ENCODE results near the gene KRT17. TPM values are rescaled to one million over a fixed set of nuclear protein-coding genes. Genes with fewer than 3 reads are reported as not detected.

Gene KRT17
- polyA plus RNA-seq, 1 donor from 2014 or later: not detected

DNA sequence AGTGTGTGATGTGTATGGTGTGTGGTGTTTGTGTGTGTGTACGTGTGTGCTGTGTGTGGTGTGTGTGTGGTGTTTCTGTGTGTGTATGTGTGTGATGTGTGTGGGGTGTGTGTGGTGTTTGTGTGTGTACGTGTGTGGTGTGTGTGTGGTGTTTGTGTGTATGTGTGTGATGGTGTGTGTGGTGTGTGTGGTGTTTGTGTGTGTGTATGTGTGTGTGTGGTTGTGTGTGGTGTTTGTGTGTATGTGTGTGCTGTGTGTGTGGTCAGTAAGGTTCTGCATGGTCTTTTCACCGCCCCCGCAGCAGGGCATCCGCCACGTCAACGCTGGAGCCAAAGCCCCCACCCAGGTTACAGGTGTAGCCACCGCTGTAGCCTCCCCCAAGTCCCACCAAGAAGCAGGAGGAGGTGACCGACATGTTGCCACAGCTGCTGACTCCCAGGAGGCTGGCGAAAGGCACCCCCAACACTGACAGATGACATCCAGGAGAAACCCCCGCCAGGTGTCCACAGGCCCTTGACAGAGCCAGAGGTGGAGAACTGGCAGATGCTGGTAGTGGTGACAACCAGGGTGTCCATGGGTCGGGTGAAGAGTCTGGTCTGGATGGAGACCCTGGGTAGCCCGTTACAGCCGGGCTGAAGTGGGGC, 9.3 kb upstream of the KRT17 start:
- H3K36me3 ChIP-seq (ENCODE audit: insufficient read depth, low read length): no peaks in the 10 kb centered on the region
- H3K79me2 ChIP-seq (replicated peaks; ENCODE audit: insufficient read depth, low read length): no peaks in the 10 kb centered on the region
- H3K9me2 ChIP-seq (ENCODE audit: insufficient read depth, low read length): no peaks in the 10 kb centered on the region
- H3K27ac ChIP-seq (ENCODE audit: low read length): no peak overlapping the region
- TF ChIP-seq, protein P1, sequence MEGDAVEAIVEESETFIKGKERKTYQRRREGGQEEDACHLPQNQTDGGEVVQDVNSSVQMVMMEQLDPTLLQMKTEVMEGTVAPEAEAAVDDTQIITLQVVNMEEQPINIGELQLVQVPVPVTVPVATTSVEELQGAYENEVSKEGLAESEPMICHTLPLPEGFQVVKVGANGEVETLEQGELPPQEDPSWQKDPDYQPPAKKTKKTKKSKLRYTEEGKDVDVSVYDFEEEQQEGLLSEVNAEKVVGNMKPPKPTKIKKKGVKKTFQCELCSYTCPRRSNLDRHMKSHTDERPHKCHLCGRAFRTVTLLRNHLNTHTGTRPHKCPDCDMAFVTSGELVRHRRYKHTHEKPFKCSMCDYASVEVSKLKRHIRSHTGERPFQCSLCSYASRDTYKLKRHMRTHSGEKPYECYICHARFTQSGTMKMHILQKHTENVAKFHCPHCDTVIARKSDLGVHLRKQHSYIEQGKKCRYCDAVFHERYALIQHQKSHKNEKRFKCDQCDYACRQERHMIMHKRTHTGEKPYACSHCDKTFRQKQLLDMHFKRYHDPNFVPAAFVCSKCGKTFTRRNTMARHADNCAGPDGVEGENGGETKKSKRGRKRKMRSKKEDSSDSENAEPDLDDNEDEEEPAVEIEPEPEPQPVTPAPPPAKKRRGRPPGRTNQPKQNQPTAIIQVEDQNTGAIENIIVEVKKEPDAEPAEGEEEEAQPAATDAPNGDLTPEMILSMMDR (IDR thresholded peaks at IDR 0.05; ENCODE audit: poor library complexity, severe bottlenecking): no peak
- TF ChIP-seq MXI1 (conservative IDR thresholded peaks at IDR 0.05; ENCODE audit: poor library complexity, severe bottlenecking): no peak
- no peak for TF ChIP-seq SMC3 (conservative IDR thresholded peaks at IDR 0.05; ENCODE audit: poor library complexity)
- TF ChIP-seq, protein P2, sequence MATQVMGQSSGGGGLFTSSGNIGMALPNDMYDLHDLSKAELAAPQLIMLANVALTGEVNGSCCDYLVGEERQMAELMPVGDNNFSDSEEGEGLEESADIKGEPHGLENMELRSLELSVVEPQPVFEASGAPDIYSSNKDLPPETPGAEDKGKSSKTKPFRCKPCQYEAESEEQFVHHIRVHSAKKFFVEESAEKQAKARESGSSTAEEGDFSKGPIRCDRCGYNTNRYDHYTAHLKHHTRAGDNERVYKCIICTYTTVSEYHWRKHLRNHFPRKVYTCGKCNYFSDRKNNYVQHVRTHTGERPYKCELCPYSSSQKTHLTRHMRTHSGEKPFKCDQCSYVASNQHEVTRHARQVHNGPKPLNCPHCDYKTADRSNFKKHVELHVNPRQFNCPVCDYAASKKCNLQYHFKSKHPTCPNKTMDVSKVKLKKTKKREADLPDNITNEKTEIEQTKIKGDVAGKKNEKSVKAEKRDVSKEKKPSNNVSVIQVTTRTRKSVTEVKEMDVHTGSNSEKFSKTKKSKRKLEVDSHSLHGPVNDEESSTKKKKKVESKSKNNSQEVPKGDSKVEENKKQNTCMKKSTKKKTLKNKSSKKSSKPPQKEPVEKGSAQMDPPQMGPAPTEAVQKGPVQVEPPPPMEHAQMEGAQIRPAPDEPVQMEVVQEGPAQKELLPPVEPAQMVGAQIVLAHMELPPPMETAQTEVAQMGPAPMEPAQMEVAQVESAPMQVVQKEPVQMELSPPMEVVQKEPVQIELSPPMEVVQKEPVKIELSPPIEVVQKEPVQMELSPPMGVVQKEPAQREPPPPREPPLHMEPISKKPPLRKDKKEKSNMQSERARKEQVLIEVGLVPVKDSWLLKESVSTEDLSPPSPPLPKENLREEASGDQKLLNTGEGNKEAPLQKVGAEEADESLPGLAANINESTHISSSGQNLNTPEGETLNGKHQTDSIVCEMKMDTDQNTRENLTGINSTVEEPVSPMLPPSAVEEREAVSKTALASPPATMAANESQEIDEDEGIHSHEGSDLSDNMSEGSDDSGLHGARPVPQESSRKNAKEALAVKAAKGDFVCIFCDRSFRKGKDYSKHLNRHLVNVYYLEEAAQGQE (IDR thresholded peaks at IDR 0.05; ENCODE audit: borderline replicate concordance): no peak
- TF ChIP-seq TAF1 (IDR thresholded peaks at IDR 0.05; ENCODE audit: low read depth): no peak
- TF ChIP-seq EP300 (conservative IDR thresholded peaks at IDR 0.05; ENCODE audit: poor library complexity, severe bottlenecking): no peak
- no peak for TF ChIP-seq POLR2AphosphoS5 (IDR thresholded peaks at IDR 0.05)
- no peak for TF ChIP-seq EZH2 (IDR thresholded peaks at IDR 0.05; ENCODE audit: borderline replicate concordance, insufficient read depth, low read length, poor library complexity, severe bottlenecking)
- no peak for TF ChIP-seq RAD21 (conservative IDR thresholded peaks at IDR 0.05)
- no peak overlapping the region for H2AFZ ChIP-seq (ENCODE audit: low read depth, low read length)
- H3F3A ChIP-seq (ENCODE audit: insufficient read depth, low read length, poor library complexity, severe bottlenecking): no peaks in the 10 kb centered on the region
- H3K4me2 ChIP-seq (ENCODE audit: low read length): no peak overlapping the region
- no peak overlapping the region for H3K4me3 ChIP-seq (ENCODE audit: low read length)
- no peak overlapping the region for H3K9ac ChIP-seq (ENCODE audit: low read length)
- no peaks in the 10 kb centered on the region for H3K9me3 ChIP-seq (ENCODE audit: low read length)
- no peaks in the 10 kb centered on the region for H3K27me3 ChIP-seq (ENCODE audit: insufficient read depth, low read depth, low read length)
- no peaks in the 10 kb centered on the region for H4K20me1 ChIP-seq (ENCODE audit: insufficient read depth)

DNA sequence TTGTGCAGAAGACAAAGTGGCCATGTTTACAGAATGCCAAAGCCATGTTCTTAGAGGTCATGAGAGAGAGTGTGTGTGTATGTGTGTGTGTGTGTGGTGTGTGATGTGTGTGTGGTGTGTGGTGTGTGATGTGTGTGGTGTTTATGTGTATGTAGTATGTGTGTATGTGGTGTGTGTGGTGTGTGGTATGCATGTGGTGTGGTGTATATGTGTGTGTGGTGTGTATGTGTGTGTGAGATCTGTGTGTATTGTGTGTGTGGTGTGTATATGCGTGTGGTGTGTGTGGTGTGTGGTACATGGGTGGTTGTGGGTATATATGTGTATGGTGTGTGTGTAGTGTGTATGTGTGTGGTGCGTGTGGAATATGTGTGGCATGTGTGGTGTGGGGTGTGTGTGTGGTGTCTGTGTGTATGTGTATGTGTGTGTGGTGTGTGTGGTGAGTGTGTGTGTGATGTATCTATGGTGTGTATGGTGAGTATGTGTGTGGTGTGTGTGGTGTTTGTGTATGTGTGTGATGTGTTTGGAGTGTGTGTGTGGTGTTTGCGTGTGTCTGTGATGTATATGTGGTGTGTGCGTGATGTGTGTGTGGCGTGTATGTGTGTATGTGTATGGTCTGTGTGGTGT, 8.2 kb upstream of the KRT17 start:
- Histone ChIP-seq H3F3A (ENCODE audit: insufficient read depth, low read length, poor library complexity, severe bottlenecking) (no peaks in the 10 kb centered on the region), H3K27ac (ENCODE audit: low read length) (no peak overlapping the region), H3K4me2 (ENCODE audit: low read length) (no peak overlapping the region), H3K4me3 (ENCODE audit: low read length) (no peak overlapping the region), H3K9ac (ENCODE audit: low read length) (no peak overlapping the region), H3K9me2 (ENCODE audit: insufficient read depth, low read length) (no peaks in the 10 kb centered on the region), H4K20me1 (ENCODE audit: insufficient read depth) (no peaks in the 10 kb centered on the region), H3K36me3 (ENCODE audit: insufficient read depth, low read length) (no peaks in the 10 kb centered on the region), H3K79me2 (replicated peaks; ENCODE audit: insufficient read depth, low read length) (no peaks in the 10 kb centered on the region), H3K9me3 (ENCODE audit: low read length) (no peaks in the 10 kb centered on the region), H2AFZ (ENCODE audit: low read depth, low read length) (no peak overlapping the region), H3K27me3 (ENCODE audit: insufficient read depth, low read depth, low read length) (no peaks in the 10 kb centered on the region)
- TF ChIP-seq POLR2AphosphoS5 (IDR thresholded peaks at IDR 0.05) (no peak), EZH2 (IDR thresholded peaks at IDR 0.05; ENCODE audit: borderline replicate concordance, insufficient read depth, low read length, poor library complexity, severe bottlenecking) (no peak), RAD21 (conservative IDR thresholded peaks at IDR 0.05) (no peak), MXI1 (conservative IDR thresholded peaks at IDR 0.05; ENCODE audit: poor library complexity, severe bottlenecking) (no peak), TAF1 (IDR thresholded peaks at IDR 0.05; ENCODE audit: low read depth) (no peak), SMC3 (conservative IDR thresholded peaks at IDR 0.05; ENCODE audit: poor library complexity) (no peak), EP300 (conservative IDR thresholded peaks at IDR 0.05; ENCODE audit: poor library complexity, severe bottlenecking) (no peak)
- TF ChIP-seq, protein P1 (IDR thresholded peaks at IDR 0.05; ENCODE audit: poor library complexity, severe bottlenecking): no peak
- TF ChIP-seq, protein P2 (IDR thresholded peaks at IDR 0.05; ENCODE audit: borderline replicate concordance): no peak

Data from neural cell (in vitro differentiated cells).